NCI-H69 (cell line): ENCODE measurements around the gene TARDBP.
A peak's percentile ranks its signal among the peaks of the same experiment; 100 is the strongest.
"Not testable (repeated sequence)": the region's sequence is repeated elsewhere in the genome, so short reads cannot be mapped to it uniquely, and the experiment has no call there.

Experiments
- DNase-seq: peaks from one replicate; lab custom pipeline; 2025; lab: John Stamatoyannopoulos, UW

TARDBP gene

GRCh38 chr1:11042995-11043874 lies 30.8 kb downstream of the TARDBP start:
- DNase-seq, result no peak

DNA sequence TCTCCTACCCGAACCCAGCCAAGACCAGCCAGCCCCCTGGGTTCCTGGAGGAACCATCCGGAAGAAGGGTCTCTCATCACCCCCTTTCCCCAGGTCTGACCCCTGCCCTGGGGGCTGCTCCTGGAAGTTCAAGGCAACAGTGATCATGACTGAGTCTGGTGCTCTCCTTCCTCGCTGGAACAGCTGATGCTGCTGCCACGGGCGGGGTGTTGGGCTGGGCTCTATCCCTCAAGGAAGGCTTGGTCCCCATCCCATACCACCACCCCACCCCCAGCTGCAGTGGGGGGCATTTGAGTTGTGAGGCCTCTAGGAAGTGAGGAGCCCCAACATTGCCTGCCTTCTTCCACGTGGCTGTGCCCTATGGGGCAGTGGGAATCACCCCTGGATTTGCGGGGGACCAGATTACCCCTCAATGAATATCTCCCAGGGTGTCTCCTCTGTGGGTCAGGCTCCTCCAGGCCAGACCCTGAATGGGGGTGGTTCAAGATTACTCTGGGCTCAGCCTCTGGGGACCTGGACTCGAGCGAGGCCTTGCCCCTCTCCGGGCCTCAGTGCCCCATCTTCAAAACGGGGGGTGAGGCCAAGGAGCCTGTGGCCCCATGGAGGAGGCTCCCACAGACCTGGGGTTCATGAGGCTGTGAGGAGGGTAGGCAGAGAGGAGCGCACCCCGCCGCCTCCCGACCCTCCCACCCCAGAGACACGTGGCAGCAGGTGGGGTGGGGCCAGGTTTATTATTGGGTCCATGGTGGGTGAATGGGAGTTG lies 31.8 kb downstream of the TARDBP start:
- DNase-seq, result no peak

DNA sequence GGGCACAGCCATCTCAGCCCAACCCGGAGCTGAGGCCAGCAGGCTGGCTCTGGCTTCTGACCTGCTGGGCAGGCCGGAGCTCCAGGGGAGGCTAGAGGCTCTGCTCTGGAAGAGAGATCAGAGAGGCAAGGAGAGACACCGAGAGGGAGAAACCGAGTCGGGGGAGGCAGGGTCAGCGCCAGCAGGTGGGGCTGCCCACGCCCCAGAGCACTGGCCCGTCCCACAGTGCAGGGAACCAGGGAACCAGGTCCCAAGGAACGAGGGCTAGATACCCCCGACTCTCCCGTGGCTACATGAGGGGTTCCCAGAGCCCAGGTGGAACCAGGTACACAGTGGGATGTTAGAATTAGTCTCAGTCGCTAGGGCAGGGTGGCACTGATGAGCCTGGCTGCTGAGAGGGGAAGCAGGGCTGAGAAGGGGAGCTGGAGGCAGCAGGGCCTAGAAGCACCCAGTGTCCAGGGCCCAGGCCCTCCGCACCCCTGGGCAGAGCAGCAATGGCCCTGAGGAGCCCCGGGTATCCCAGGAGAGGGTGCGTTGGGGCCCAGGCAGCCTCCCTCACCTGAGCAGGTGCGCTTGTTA lies 32.5 kb downstream of the TARDBP start:
- no peak for DNase-seq

GRCh38 chr1:11045428-11046269 lies 33.2 kb downstream of the TARDBP start:
- DNase-seq, result no peak

DNA sequence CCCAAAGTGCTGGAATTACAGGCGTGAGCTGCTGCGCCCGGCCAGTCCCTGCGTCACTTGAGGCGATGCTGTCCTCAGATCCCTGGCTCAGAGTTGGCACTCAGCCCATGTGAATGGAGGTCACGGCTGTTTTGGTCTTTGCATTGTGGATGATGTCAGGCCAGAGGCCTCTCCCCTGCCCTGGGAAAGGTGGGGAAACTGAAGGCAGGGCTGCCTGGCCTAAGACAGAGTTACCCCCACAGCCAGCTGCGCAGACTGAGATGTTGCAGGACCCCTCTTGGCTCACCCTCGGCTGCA lies 33.8 kb downstream of the TARDBP start:
- no peak for DNase-seq

DNA sequence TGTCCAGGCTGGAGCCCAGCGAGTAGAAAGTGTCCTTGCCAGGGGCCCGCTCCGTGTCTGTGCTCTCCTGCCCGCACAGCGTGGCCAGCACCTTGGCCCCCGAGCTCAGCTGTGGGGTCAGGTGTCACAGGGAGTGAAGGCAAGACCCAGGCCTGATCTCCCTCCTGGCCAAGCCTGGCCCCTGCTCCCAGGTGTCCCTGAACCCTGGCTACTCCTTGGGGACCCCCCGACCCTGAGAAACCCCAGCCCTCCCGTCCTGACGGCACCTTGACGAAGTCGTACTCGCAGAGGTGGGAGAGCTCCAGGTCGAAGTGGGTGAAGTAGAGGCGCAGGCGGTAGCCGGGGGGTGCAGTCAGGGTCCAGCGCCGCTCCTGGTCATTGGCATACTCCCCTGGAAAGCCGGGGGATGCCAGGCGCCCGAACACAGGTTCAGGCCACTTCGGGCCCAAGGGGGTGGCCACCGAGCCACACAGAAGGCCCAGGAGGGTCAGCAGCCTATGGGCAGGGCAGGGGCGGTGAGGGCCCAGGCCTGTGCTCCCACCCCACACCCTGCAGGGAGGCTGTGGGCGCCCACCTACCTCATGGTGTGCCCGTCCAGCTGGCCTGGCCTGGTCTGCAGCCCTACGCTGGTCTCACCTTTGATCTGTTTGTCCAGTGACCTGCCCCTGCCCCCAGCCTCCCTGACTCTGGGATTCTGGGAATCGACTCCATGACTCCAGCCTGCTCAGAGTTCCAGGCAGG lies 34.3 kb downstream of the TARDBP start, which contains the start of gene MASP2:
Gene MASP2, minus strand, starts transcription at position 615 of the 741 bp plus-strand sequence. Its CDS starts 32 bp downstream, at position 583.
- no peak for DNase-seq

DNA sequence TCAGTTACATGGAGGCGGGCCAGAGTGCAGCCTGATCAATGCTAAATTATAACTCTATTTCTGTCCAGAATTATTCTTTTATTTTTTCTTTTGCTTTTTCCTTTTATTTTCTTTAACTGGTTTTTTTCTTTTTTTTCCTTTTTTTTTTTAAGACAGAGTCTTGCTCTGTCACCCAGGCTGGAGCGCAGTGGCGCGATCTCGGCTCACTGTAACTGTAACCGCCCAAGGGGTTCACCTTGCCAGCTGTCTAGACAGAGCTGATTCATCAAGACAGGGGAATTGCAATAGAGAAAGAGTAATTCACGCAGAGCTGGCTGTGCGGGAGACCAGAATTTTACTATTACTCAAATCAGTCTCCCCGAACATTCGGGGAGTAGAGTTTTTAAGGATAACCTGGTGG lies 38.7 kb downstream of the TARDBP start:
- DNase-seq, result not testable (repeated sequence)

GRCh38 chr1:11051781-11052511 lies 39.5 kb downstream of the TARDBP start:
- peak; percentile 33 for DNase-seq

DNA sequence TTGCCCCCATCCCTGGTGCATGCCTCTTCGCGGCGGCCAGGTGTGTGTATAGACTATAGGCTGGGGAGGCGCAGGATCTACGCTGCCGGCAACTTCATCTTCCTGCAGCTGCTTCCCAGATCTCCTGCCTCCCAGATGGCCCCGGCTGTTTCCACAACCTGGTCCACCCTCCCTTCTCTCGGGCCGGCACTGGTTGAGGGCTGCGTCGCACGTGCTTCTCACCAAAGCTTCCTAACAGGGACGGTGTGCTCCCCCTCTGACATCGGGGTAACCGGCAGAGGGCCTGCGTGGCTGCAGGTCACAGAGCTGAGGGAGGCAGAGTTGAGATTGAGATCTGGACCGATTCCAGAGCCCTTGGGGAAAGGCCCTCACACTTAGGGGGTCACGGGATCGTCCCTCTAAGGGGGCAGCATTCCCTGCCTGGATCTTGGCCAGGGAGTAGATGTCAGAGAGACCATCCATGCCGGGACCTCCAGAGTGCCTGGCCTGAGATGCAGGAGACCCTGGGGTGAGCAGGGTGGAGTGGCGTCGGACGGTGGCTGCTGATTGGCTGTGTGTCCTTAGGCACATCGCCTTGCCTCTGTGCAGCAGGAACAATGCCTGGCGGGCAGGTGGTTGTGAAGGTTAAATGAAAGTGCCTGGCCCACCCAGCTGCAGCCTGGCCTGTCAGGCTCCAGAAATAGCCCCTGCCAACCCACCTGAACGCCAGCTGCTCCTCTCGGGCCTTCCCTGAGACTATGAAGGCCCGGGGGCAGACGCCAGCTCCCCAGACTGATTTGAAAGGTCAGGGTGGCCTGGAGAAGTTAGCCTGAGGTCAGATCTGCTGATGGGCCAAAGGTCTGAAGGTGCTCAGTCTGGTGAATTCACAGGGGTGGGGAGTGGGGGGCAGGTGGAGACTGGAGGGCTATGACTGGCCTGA lies 40.6 kb downstream of the TARDBP start:
- DNase-seq, result peak; percentile 45

DNA sequence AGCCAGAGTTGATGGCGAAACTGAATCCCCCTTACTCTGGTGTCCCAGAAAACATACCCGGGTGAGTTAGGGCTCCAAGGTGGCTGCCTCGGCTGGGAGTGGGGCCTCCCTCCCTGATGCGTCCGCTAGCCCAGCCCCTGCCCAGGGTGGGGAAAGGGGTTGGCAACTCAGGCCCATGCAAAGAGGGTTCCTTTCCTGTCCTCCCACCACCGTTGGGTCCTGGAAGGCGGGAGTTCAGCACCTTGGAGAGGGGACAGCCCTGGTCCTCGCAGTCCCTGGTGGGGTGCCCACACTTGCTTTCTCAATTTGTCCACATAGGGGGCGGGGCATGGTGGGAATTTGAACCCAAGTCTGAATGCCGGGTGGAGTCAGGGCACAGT lies 41.3 kb downstream of the TARDBP start:
- DNase-seq, result no peak

- DNase-seq, result no peak
Measured at GRCh38 chr1:11054181-11054580, 41.7 kb downstream of the TARDBP start.

DNA sequence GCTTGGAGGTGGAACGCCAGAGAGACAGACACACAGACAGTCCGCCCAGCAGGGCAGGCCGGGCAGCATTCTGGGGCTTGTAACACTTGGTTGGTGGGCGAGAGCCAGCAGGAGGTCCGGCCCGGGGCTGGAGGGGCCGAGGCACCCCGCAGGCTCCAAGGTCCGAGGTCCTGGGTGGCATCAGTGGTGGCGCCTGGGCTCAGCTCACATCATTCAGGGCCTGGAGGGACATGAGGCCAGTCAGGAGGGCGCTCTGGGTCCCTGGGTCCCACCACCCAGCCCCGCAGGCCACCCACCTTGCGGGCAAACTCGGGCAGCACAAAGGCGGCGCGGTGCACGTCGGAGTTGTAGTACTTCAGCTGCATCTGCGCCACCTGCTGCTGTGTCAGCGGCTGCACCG lies 42.2 kb downstream of the TARDBP start:
- no peak for DNase-seq

DNA sequence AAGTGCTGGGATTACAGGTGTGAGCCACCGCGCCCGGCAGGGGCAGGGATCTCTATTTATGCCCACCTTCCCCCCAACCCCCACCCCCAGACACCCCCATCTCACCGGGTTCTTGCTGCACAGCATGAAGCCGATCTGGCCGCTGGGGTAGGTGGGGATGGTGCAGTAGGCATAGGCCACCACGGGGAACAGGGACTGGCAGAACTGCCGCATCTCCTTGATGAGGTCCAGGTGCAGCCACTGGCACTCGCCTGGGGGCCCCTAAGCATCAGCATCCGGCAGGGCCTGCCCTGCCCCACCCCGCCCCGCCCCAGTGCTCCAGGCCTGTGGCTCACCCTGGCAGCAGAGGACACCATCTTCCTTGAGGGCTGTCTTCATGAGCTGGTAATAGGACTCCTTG lies 43.2 kb downstream of the TARDBP start:
- DNase-seq, result no peak

DNA sequence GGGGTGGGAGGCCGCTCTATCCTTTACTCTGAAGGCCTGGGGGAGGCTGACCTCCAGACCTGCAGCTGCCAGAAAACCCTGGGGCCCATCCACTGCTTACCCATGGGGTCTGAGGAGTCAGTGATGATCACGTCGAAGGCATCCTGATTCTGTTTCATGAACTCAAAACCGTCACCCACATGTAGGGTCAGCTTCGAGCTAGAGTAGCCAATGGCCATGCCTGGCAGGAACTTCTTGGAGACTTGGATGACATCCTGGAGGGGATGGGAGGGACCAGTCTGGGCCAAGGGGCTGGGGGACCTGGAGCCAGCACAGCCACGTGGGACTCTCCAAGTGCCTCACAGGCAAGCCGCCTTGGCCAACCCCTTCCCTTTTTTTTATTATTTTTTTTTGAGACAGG lies 44.0 kb downstream of the TARDBP start:
- DNase-seq, result no peak

GRCh38 chr1:11057477-11057876 lies 45.0 kb downstream of the TARDBP start:
- DNase-seq, result peak; percentile 15

DNA sequence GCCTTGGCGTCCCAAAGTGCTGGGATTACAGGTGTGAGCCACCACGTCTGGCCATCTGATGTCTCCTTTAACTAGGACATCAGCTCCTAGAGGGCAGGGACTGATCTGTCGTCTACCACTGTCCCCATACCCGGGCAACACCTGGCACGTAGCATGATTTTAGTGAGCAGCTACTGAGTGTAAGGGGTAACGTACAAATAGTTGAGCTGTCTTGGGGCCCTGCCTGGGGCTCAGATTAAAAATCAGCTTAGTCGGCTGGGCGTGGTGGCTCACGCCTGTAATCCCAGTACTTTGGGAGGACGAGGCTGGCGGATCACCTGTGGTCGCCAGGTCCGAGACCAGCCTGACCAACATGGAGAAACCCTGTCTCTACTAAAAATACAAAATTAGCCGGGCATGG lies 45.6 kb downstream of the TARDBP start:
- no peak for DNase-seq

DNA sequence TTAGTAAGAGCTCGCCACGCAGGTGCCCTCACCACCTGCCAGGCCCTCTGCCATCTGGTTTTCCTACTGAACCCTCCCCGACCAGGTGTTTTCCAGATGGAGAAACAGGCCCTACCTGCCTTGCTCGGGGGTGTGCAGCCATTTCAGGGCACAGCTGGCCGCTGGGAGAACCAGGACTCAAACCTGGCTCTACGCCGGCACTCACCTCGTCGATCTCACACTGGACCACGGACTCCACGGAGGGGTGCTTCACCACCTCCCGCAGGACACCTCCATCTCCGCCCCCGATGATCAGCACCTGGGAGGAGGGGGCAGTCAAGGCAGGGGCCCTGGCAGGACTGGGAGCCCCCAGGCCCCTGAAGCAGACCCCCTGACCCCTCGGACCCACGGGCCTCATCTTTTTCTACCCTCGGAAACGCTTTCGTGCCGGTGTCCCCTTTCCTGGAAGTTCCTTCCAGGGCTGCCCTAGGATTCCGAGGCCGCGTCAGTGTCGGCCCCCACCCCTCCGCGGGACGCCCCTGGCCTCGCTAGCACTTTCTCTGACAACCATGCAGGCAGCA lies 46.2 kb downstream of the TARDBP start:
- DNase-seq, result peak; percentile 79

- DNase-seq, result no peak
Measured at GRCh38 chr1:11059155-11059967, 46.9 kb downstream of the TARDBP start.
